Endodermal cell (in vitro differentiated cells): Measurements from ENCODE around the gene ABTB2. TPM values are rescaled to one million over a fixed set of nuclear protein-coding genes. Genes with fewer than 3 reads are reported as not detected.

Experiments used
- DNase-seq: peaks from one replicate; pipeline ENCODE4 v3.0.0-alpha.2; 2017
- H3K27ac ChIP-seq: 2 replicates; pipeline ENCODE4 v1.5.1; 2013; ENCODE audit warnings: mild to moderate bottlenecking, low read depth, low read length, moderate library complexity
- H3K27me3 ChIP-seq: 2 replicates; pipeline ENCODE4 v1.6.1; 2013; ENCODE audit warnings: mild to moderate bottlenecking, low read length, moderate library complexity; ENCODE audit not compliant: insufficient read depth, control insufficient read depth, poor library complexity, severe bottlenecking
- H3K36me3 ChIP-seq: 2 replicates; pipeline ENCODE4 v1.7.0; 2013; ENCODE audit warnings: mild to moderate bottlenecking, low read length, moderate library complexity; ENCODE audit not compliant: control insufficient read depth, insufficient read depth
- H3K4me1 ChIP-seq: one replicate; pipeline ENCODE4 v1.7.0; 2013; ENCODE audit warnings: low read length; ENCODE audit not compliant: control insufficient read depth, insufficient read depth
- H3K4me3 ChIP-seq: 2 replicates; pipeline ENCODE4 v1.5.1; 2013; ENCODE audit warnings: mild to moderate bottlenecking, low read length, moderate library complexity
- H3K9ac ChIP-seq: 2 replicates; pipeline ENCODE4 v1.6.1; 2013; ENCODE audit warnings: mild to moderate bottlenecking, low read length, moderate library complexity; ENCODE audit not compliant: poor library complexity, severe bottlenecking; ENCODE audit errors: extremely low read depth
- H3K9me3 ChIP-seq: 2 replicates; pipeline ENCODE4 v1.6.1; 2013; ENCODE audit warnings: mild to moderate bottlenecking, low read length, moderate library complexity; ENCODE audit not compliant: control insufficient read depth
- H3K27ac Mint-ChIP-seq: 2 replicates; pipeline ENCODE4 v1.8.0; 2020; ENCODE audit warnings: mixed read lengths
- H3K27me3 Mint-ChIP-seq: 2 replicates; pipeline ENCODE4 v1.8.0; 2021; ENCODE audit warnings: mild to moderate bottlenecking, mixed read lengths; ENCODE audit not compliant: insufficient read depth
- H3K36me3 Mint-ChIP-seq: 2 replicates; pipeline ENCODE4 v1.8.0; 2020; ENCODE audit warnings: low read depth, mixed read lengths
- H3K4me1 Mint-ChIP-seq: 2 replicates; pipeline ENCODE4 v1.8.0; 2020; ENCODE audit warnings: mixed read lengths
- H3K4me3 Mint-ChIP-seq: 2 replicates; pipeline ENCODE4 v1.8.0; 2020; ENCODE audit warnings: mild to moderate bottlenecking, moderate library complexity, mixed read lengths
- H3K9me3 Mint-ChIP-seq: 2 replicates; pipeline ENCODE4 v1.8.0; 2020; ENCODE audit warnings: mild to moderate bottlenecking, mixed read lengths
- WGBS, 2 experiments: methylation state at CpG; one replicate each; pipeline versions ENCODE4 v1.1.5 to v1.1.7; 2013; ENCODE audit warnings: missing lambda C conversion rate in 2 of 2, mixed read lengths in 1 of 2; ENCODE audit not compliant: insufficient coverage in 1 of 2, insufficient read length in 1 of 2; 5-methylcytosine and 5-hydroxymethylcytosine counted together
- total RNA-seq, 2 donors: library from RNA; stranded (reverse); fragmentation: NEBNext Ultra II Directional in 1 of 2; extraction: Animal tissue kit (Norgen Biotek cat#: 25700) in 1 of 2; gene quantifications; 2 replicates in 1 of 2; 3 replicates in 1 of 2; pipeline ENCODE4 v1.2.1, GENCODE V29; 2021
- TF ChIP-seq, protein P1 (sequence below): fragments of 200-600 bp; sonication (generic); conservative IDR thresholded peaks from 2 replicates; pipeline ENCODE4 v1.5.0; 2021; ENCODE audit warnings: antibody characterized with exemption, mild to moderate bottlenecking

Gene ABTB2
- total RNA-seq, 2 donors from 2014 or later, result 2.9 to 5.2 TPM

DNA sequence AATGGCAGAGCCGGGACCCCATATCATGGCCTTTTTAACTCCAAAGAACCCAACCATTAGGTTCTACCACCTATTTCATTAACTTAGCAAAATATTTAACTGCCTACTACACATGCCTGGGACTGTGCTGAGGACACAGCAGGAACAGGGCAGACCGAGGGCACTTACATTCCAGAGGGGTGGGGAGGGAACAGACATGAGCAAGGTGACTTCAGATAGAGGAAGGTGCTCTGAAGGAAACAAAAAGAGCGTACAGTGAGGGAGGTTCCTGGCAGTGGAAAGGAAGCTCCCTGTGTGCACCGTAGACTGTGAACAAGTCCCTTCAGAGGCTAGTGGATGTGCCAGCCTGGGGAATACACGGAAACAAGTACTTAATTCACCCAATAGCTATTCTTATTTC, 169.6 kb downstream of the ABTB2 start:
- 65 to 83% methylated on average over 3 to 5 of the region's 5 CpGs for WGBS, 2 experiments
- Histone ChIP-seq H3K9me3 (no peaks in the 10 kb centered on the region), H3K27ac (no peak overlapping the region), H3K27me3 (no peaks in the 10 kb centered on the region), H3K4me3 (no peak overlapping the region), H3K4me1 (peaks cover 8% of the 10 kb centered on the region), H3K9ac (no peak overlapping the region), H3K36me3 (peaks cover 10% of the 10 kb centered on the region)
- Mint-ChIP-seq H3K36me3 (no peaks in the 10 kb centered on the region), H3K27me3 (no peaks in the 10 kb centered on the region), H3K9me3 (no peaks in the 10 kb centered on the region), H3K27ac (no peak overlapping the region), H3K4me3 (no peak overlapping the region), H3K4me1 (peaks cover 20% of the 10 kb centered on the region)
- TF ChIP-seq, protein P1, sequence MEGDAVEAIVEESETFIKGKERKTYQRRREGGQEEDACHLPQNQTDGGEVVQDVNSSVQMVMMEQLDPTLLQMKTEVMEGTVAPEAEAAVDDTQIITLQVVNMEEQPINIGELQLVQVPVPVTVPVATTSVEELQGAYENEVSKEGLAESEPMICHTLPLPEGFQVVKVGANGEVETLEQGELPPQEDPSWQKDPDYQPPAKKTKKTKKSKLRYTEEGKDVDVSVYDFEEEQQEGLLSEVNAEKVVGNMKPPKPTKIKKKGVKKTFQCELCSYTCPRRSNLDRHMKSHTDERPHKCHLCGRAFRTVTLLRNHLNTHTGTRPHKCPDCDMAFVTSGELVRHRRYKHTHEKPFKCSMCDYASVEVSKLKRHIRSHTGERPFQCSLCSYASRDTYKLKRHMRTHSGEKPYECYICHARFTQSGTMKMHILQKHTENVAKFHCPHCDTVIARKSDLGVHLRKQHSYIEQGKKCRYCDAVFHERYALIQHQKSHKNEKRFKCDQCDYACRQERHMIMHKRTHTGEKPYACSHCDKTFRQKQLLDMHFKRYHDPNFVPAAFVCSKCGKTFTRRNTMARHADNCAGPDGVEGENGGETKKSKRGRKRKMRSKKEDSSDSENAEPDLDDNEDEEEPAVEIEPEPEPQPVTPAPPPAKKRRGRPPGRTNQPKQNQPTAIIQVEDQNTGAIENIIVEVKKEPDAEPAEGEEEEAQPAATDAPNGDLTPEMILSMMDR, result no peak
- peak; percentile 70 for DNase-seq

- 35 to 73% methylated on average over 14 to 22 of the region's 22 CpGs for WGBS, 2 experiments
These were observed 171.6 kb downstream of the ABTB2 start for GRCh38 chr11:34185926-34186841.

DNA sequence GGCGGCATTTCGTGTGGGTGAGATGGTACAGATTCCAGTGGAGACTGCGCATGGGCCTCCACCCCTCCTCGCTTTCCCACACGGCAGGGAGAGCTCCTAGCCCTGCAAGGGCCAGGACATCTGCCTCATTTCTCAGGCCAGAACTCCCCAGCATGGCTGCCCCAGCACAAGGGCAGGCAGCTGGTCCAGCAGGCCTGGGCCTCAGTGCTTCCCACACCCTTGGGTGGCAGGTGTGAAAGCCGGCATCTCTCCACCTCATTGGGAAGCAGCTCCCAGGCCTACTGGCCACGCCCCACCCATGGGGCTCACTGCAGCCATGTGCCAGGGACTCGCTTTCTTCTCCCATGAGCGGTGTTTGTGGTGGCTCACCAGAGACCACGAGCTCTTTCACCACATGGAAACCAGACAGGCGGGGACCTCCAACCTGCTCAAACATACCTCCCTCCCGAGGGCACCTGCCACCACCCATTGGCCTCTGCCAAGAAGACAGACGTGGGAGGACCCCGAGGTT, 173.2 kb downstream of the ABTB2 start:
- Histone ChIP-seq H3K9ac (no peak overlapping the region), H3K36me3 (peaks cover 10% of the 10 kb centered on the region), H3K27me3 (no peaks in the 10 kb centered on the region), H3K9me3 (no peaks in the 10 kb centered on the region), H3K27ac (no peak overlapping the region), H3K4me3 (no peak overlapping the region), H3K4me1 (peaks cover 8% of the 10 kb centered on the region)
- no peak overlapping the region for H3K4me3 Mint-ChIP-seq
- H3K4me1 Mint-ChIP-seq, result peaks cover 19% of the 10 kb centered on the region
- no peaks in the 10 kb centered on the region for H3K9me3 Mint-ChIP-seq
- no peaks in the 10 kb centered on the region for H3K27me3 Mint-ChIP-seq
- H3K27ac Mint-ChIP-seq, result no peak overlapping the region
- 95 to 99% methylated on average over 10 to 14 of the region's 14 CpGs for WGBS, 2 experiments
- DNase-seq, result no peak
- H3K36me3 Mint-ChIP-seq, result no peaks in the 10 kb centered on the region
- TF ChIP-seq, protein P1, result no peak

More at GRCh38 chr11:34185926-34186841, 171.6 kb downstream of the ABTB2 start:
- no peaks in the 10 kb centered on the region for H3K27me3 Mint-ChIP-seq
- Histone ChIP-seq H3K9ac (no peak overlapping the region), H3K9me3 (no peaks in the 10 kb centered on the region), H3K27me3 (no peaks in the 10 kb centered on the region), H3K36me3 (peaks cover 10% of the 10 kb centered on the region), H3K27ac (peak overlapping the region; percentile 87), H3K4me3 (no peak overlapping the region), H3K4me1 (peaks cover 8% of the 10 kb centered on the region)
- H3K27ac Mint-ChIP-seq, result no peak overlapping the region
- peaks cover 20% of the 10 kb centered on the region for H3K4me1 Mint-ChIP-seq
- TF ChIP-seq, protein P1, result no peak
- no peak for DNase-seq
- no peaks in the 10 kb centered on the region for H3K36me3 Mint-ChIP-seq
- no peaks in the 10 kb centered on the region for H3K9me3 Mint-ChIP-seq
- no peak overlapping the region for H3K4me3 Mint-ChIP-seq
